Hematopoietic multipotent progenitor cell treated with erythropoietin and hydrocortisone succinate and interleukin-3 and kit ligand, for 4 days (in vitro differentiated cells): ENCODE data around the gene ITPK1.

Experiments used
- DNase-seq: peaks from one replicate; pipeline ENCODE4 v3.0.0-alpha.2; 2015

Gene ITPK1

GRCh38 chr14:93057586-93058280, 58.0 kb downstream of the ITPK1 start:
- no peak for DNase-seq

GRCh38 chr14:93056840-93057585, 58.7 kb downstream of the ITPK1 start:
- no peak for DNase-seq

GRCh38 chr14:93056166-93056839, 59.4 kb downstream of the ITPK1 start:
- peak; percentile 23 for DNase-seq

GRCh38 chr14:93055651-93056115, 60.0 kb downstream of the ITPK1 start:
- no peak for DNase-seq

- DNase-seq: no peak
Observed at GRCh38 chr14:93054876-93055275, 60.8 kb downstream of the ITPK1 start.

- no peak for DNase-seq
Observed at GRCh38 chr14:93054006-93054405, 61.7 kb downstream of the ITPK1 start.

GRCh38 chr14:93051600-93052546, 63.9 kb downstream of the ITPK1 start:
- no peak for DNase-seq

- no peak for DNase-seq
Observed at GRCh38 chr14:93050761-93051160, 65.0 kb downstream of the ITPK1 start.

- DNase-seq: no peak
Observed at GRCh38 chr14:93049867-93050331, 65.8 kb downstream of the ITPK1 start.

GRCh38 chr14:93049315-93049714, 66.4 kb downstream of the ITPK1 start:
- DNase-seq: no peak

GRCh38 chr14:93048843-93049242, 66.9 kb downstream of the ITPK1 start:
- DNase-seq: no peak

GRCh38 chr14:93047661-93048060, 68.1 kb downstream of the ITPK1 start:
- peak; percentile 78 for DNase-seq

- no peak for DNase-seq
Observed at GRCh38 chr14:93047157-93047556, 68.6 kb downstream of the ITPK1 start.

- DNase-seq: no peak
Observed at GRCh38 chr14:93046705-93047050, 69.0 kb downstream of the ITPK1 start.

- DNase-seq: peak; percentile 80
Observed at GRCh38 chr14:93045965-93046704, 69.6 kb downstream of the ITPK1 start.

GRCh38 chr14:93045211-93045674, 70.5 kb downstream of the ITPK1 start:
- DNase-seq: peak; percentile 30

- DNase-seq: peak; percentile 77
Observed at GRCh38 chr14:93044556-93044955, 71.2 kb downstream of the ITPK1 start.

GRCh38 chr14:93044121-93044520, 71.6 kb downstream of the ITPK1 start:
- DNase-seq: no peak

GRCh38 chr14:93042968-93043940, 72.5 kb downstream of the ITPK1 start:
- DNase-seq: peak; percentile 79

GRCh38 chr14:93041830-93042229, 73.9 kb downstream of the ITPK1 start:
- no peak for DNase-seq
